HEK293 (cell line): Measurements from ENCODE around the gene FKBP10.

ENCODE experiments used
- ELK4 ChIP-seq: IDR thresholded peaks from 2 replicates; pipeline ENCODE4 v1.6.1; 2011; ENCODE audit warnings: mild to moderate bottlenecking, low read depth, low read length, borderline replicate concordance
- GLIS1 ChIP-seq: fragments of 450-650 bp; formaldehyde crosslinking; IDR thresholded peaks from 2 replicates; pipeline ENCODE4 v1.5.1; 2016; ENCODE audit warnings: missing biosample characterization, missing genetic modification characterization
- KLF1 ChIP-seq: fragments of 450-650 bp; formaldehyde crosslinking; IDR thresholded peaks from 2 replicates; pipeline ENCODE4 v1.5.1; 2016; ENCODE audit warnings: missing biosample characterization, missing genetic modification characterization
- KLF9 ChIP-seq: fragments of 450-650 bp; formaldehyde crosslinking; IDR thresholded peaks from 2 replicates; pipeline ENCODE4 v1.5.1; 2016; ENCODE audit warnings: missing biosample characterization, missing genetic modification characterization, low read depth
- OSR2 ChIP-seq: fragments of 450-650 bp; formaldehyde crosslinking; IDR thresholded peaks from 2 replicates; pipeline ENCODE4 v1.5.1; 2016; ENCODE audit warnings: missing biosample characterization, missing genetic modification characterization
- PBX3 ChIP-seq: sonication (generic); formaldehyde crosslinking; IDR thresholded peaks from 2 replicates; pipeline ENCODE4 v1.8.1; 2022; ENCODE audit warnings: mild to moderate bottlenecking, moderate library complexity, missing genetic modification reagents
- REST ChIP-seq: fragments of 450-650 bp; formaldehyde crosslinking; IDR thresholded peaks from 2 replicates; pipeline ENCODE4 v1.5.1; 2016; ENCODE audit warnings: missing biosample characterization, missing genetic modification characterization
- SP7 ChIP-seq: fragments of 450-650 bp; formaldehyde crosslinking; IDR thresholded peaks from 2 replicates; pipeline ENCODE4 v1.5.1; 2016; ENCODE audit warnings: missing biosample characterization, missing genetic modification characterization
- ZBTB49 ChIP-seq: fragments of 450-650 bp; formaldehyde crosslinking; IDR thresholded peaks from 2 replicates; pipeline ENCODE4 v1.5.1; 2016; ENCODE audit warnings: missing biosample characterization, missing genetic modification characterization, low read depth
- ZNF155 ChIP-seq: fragments of 450-650 bp; formaldehyde crosslinking; IDR thresholded peaks from 2 replicates; pipeline ENCODE4 v1.5.1; 2016; ENCODE audit warnings: missing biosample characterization, missing genetic modification characterization
- ZNF174 ChIP-seq: fragments of 450-650 bp; formaldehyde crosslinking; IDR thresholded peaks from 2 replicates; pipeline ENCODE4 v1.5.0; 2017; ENCODE audit warnings: missing biosample characterization, mild to moderate bottlenecking, missing genetic modification characterization
- ZNF18 ChIP-seq: fragments of 450-650 bp; formaldehyde crosslinking; IDR thresholded peaks from 2 replicates; pipeline ENCODE4 v1.5.1; 2016; ENCODE audit warnings: missing biosample characterization, missing genetic modification characterization
- ZNF274 ChIP-seq, 2 experiments: fragments of 200-500 bp in 1 of 2; fragments of 450-650 bp in 1 of 2; sonication (Bioruptor generic) in 1 of 2; formaldehyde crosslinking in 1 of 2; IDR thresholded peaks; 2 replicates each; pipeline versions ENCODE4 v1.5.1 to v1.6.1; 2014 to 2016; ENCODE audit warnings: borderline replicate concordance in 1 of 2, inconsistent platforms in 1 of 2, low read length in 1 of 2, missing biosample characterization in 1 of 2, missing genetic modification characterization in 1 of 2
- ZNF362 ChIP-seq: fragments of 450-650 bp; formaldehyde crosslinking; IDR thresholded peaks from 2 replicates; pipeline ENCODE4 v1.5.1; 2016; ENCODE audit warnings: missing biosample characterization, missing genetic modification characterization
- ZNF391 ChIP-seq: fragments of 450-650 bp; formaldehyde crosslinking; IDR thresholded peaks from 2 replicates; pipeline ENCODE4 v1.5.1; 2016; ENCODE audit warnings: low read depth, missing biosample characterization, missing genetic modification characterization, borderline replicate concordance
- ZNF398 ChIP-seq: fragments of 450-650 bp; formaldehyde crosslinking; IDR thresholded peaks from 2 replicates; pipeline ENCODE4 v1.5.1; 2017; ENCODE audit warnings: missing biosample characterization, missing genetic modification characterization
- ZNF510 ChIP-seq: fragments of 450-650 bp; formaldehyde crosslinking; IDR thresholded peaks from 2 replicates; pipeline ENCODE4 v1.5.1; 2018; ENCODE audit warnings: mild to moderate bottlenecking, missing genetic modification characterization, missing biosample characterization; ENCODE audit not compliant: insufficient replicate concordance
- ZNF514 ChIP-seq: fragments of 450-650 bp; formaldehyde crosslinking; IDR thresholded peaks from 2 replicates; pipeline ENCODE4 v1.5.1; 2016; ENCODE audit warnings: missing biosample characterization, missing genetic modification characterization
- ZNF530 ChIP-seq: fragments of 450-650 bp; formaldehyde crosslinking; IDR thresholded peaks from 2 replicates; pipeline ENCODE4 v1.5.1; 2016; ENCODE audit warnings: low read depth, missing biosample characterization, missing genetic modification characterization
- ZNF610 ChIP-seq: fragments of 450-650 bp; formaldehyde crosslinking; IDR thresholded peaks from 2 replicates; pipeline ENCODE4 v1.5.1; 2016; ENCODE audit warnings: missing biosample characterization, missing genetic modification characterization, borderline replicate concordance
- ZNF654 ChIP-seq: fragments of 450-650 bp; formaldehyde crosslinking; IDR thresholded peaks from 2 replicates; pipeline ENCODE4 v1.5.1; 2016; ENCODE audit warnings: low read depth, missing biosample characterization, missing genetic modification characterization
- ZSCAN30 ChIP-seq: fragments of 450-650 bp; IDR thresholded peaks from 2 replicates; pipeline ENCODE4 v1.5.1; 2018; ENCODE audit warnings: missing biosample characterization, mild to moderate bottlenecking, missing genetic modification characterization, moderate library complexity

Gene FKBP10

GRCh38 chr17:41835800-41836549 lies 23.2 kb downstream of the FKBP10 start, which contains the start of gene NT5C3B (continued):
- TF ChIP-seq ELK4 (no peak), SP7 (tag by site-specific recombination) (peak; percentile 57; the same call in 1 of the 2 replicates), ZNF362 (no peak), ZNF530 (tag by site-specific recombination) (no peak), ZSCAN30 (tag by site-specific recombination) (peak; percentile 41; the same call in 1 of the 2 replicates), KLF1 (tag by site-specific recombination) (no peak), ZNF274 (IDR thresholded peaks at IDR 0.05; ENCODE audit: low read length) (no peak), ZNF274 (tag by site-specific recombination; IDR thresholded peaks at IDR 0.05; ENCODE audit: borderline replicate concordance) (no peak), ZNF398 (tag by site-specific recombination) (peak; percentile 33; the same call in 1 of the 2 replicates), GLIS1 (tag by site-specific recombination) (peak; percentile 58), ZBTB49 (tag by site-specific recombination) (no peak), KLF9 (0 out of 2 replicates have a peak, but pooled peaks have one; percentile 33), ZNF174 (tag by site-specific recombination) (no peak), ZNF18 (tag by site-specific recombination) (no peak), ZNF610 (tag by site-specific recombination) (no peak), ZNF391 (tag by site-specific recombination) (no peak), REST (tag by site-specific recombination) (no peak), OSR2 (no peak), ZNF654 (tag by site-specific recombination) (no peak), ZNF155 (tag by site-specific recombination) (no peak), PBX3 (CRISPR knock-in tag) (peak; percentile 57; the same call in 1 of the 2 replicates), ZNF510 (no peak), ZNF514 (no peak)
